Measurements from ENCODE around the gene SNAPIN. TPM values are rescaled to one million over a fixed set of nuclear protein-coding genes. Genes with fewer than 3 reads are reported as not detected.

SNAPIN gene
- total and polyA plus RNA-seq, 9 of the 15 experiments (the other 6 are each of a cell fraction or from before 2014, with no cell fraction given) = 11.2 to 43.9 (median 32.3) TPM

DNA sequence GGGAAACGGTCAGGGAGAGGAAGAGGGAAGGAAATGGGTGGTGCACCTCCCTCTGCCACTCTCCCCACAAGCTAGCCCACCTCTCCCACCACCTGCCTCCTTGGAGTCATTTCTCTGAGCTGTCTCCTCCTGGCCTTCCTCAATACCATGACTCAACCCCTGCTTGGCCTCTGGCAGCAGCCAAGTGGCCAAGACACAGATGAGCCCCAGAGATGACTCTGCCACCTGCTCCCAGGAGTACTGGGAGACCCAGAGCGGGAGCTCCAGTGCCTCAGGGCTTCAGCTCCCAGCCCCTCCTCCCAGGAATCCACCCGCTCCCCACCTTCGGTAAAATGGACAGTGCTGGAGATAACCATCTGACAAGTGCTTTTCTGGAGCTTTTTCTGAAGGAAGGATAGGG, 48.2 kb upstream of the SNAPIN start:
- no peak for ATAC-seq
- DNase-seq (ENCODE audit: extremely low read depth in 1 of 4, low spot score in 3 of 4) = peak in 2 of 4 experiments; percentile 50
- H2AFZ ChIP-seq (ENCODE audit: low read depth, low read length) = peak overlapping the region; percentile 65; the same call in 1 of the 2 replicates
- in situ Hi-C loops (cut with MboI) = no loop called here
- no peaks in the 10 kb centered on the region for H3K27me3 ChIP-seq (ENCODE audit: control insufficient read depth in 2 of 2, insufficient read depth in 2 of 2, low read length in 2 of 2)
- TF ChIP-seq CBFA2T3 (IDR thresholded peaks at IDR 0.05) (0 out of 2 replicates have a peak, but pooled peaks have one; percentile 13), RB1 (IDR thresholded peaks at IDR 0.05; ENCODE audit: low read depth) (no peak), ZSCAN29 (IDR thresholded peaks at IDR 0.05) (no peak), ZBTB7A (IDR thresholded peaks at IDR 0.05; ENCODE audit: borderline replicate concordance, control insufficient read depth, low read depth, low read length) (peak; percentile 23; the same call in 1 of the 2 replicates), ZNF444 (CRISPR knock-in tag; IDR thresholded peaks at IDR 0.05) (no peak), ZNF263 (CRISPR knock-in tag; IDR thresholded peaks at IDR 0.05; ENCODE audit: borderline replicate concordance) (0 out of 2 replicates have a peak, but pooled peaks have one; percentile 10), FOXK2 (conservative IDR thresholded peaks at IDR 0.05 in 1 of 2, IDR thresholded peaks at IDR 0.05 in 1 of 2; ENCODE audit: low read depth in 2 of 2) (no peak), FOSL1 (tag; conservative IDR thresholded peaks at IDR 0.05) (0 out of 2 replicates have a peak, but pooled peaks have one; percentile 6), KLF1 (tag; IDR thresholded peaks at IDR 0.05) (no peak)
- TF ChIP-seq, protein P1, sequence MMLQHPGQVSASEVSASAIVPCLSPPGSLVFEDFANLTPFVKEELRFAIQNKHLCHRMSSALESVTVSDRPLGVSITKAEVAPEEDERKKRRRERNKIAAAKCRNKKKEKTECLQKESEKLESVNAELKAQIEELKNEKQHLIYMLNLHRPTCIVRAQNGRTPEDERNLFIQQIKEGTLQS (IDR thresholded peaks at IDR 0.05) = peak; percentile 33; the same call in 1 of the 2 replicates
- TF ChIP-seq, protein P1 (CRISPR knock-in tag; conservative IDR thresholded peaks at IDR 0.05) = no peak
- ChIA-PET POLR2A (interaction anchor here (1.1 to 4.1 kb wide), 2 partner anchors 9 to 17 kb away, joined by 3 to 23 read pairs; partner anchors contain the start of genes S100A1 and S100A13), CTCF (ENCODE audit: low intra/inter-chr PET ratio) (no interaction called here)
- no peaks in the 10 kb centered on the region for H3K9me3 ChIP-seq (replicated peaks; ENCODE audit: control insufficient read depth, insufficient read depth, low read depth, low read length)
- no peak for FAIRE-seq
- BruUV-seq (replicated peaks) = no TSS peak
- peaks cover 6% of the 10 kb centered on the region for H3K9me1 ChIP-seq (ENCODE audit: control insufficient read depth, insufficient read depth, low read length)
- no peaks in the 10 kb centered on the region for H4K20me1 ChIP-seq (replicated peaks; ENCODE audit: control insufficient read depth, insufficient read depth, low read length)
- H3K4me2 ChIP-seq (ENCODE audit: insufficient read depth, low read length) = peak overlapping the region; percentile 7; the same call in 1 of the 2 replicates
- peaks cover 30 to 47% of the 10 kb centered on the region in 2 experiments for H3K4me1 ChIP-seq (replicated peaks in 1 of 2; ENCODE audit: control insufficient read depth in 2 of 2, insufficient read depth in 2 of 2, low read length in 2 of 2)
- no peak overlapping the region for H3K27ac ChIP-seq (ENCODE audit: extremely low read depth, low read depth, low read length)
- no peak overlapping the region for H3K4me3 ChIP-seq
- intact Hi-C loops (cut with micrococcal nuclease) = no loop called here
- no peaks in the 10 kb centered on the region for H3K36me3 ChIP-seq (ENCODE audit: control insufficient read depth, insufficient read depth, low read length)
- peak overlapping the region in 1 of 2 experiments; percentile 79; a peak in 2 of 4 replicates for H3K9ac ChIP-seq (ENCODE audit: insufficient read depth in 1 of 2, low read depth in 2 of 2, low read length in 2 of 2)
- H3K79me2 ChIP-seq (ENCODE audit: control insufficient read depth, insufficient read depth, low read length) = no peaks in the 10 kb centered on the region
- 33% methylated on average over 3 of the region's 4 CpGs for WGBS (ENCODE audit: insufficient coverage, low coverage, missing lambda C conversion rate)

Data from K562 (cell line).